Lower leg skin (tissue), 4 donors: ENCODE results near the gene CHKA. TPM values are rescaled to one million over a fixed set of nuclear protein-coding genes. Genes with fewer than 3 reads are reported as not detected.

Experiments
- DNase-seq, 2 donors: peaks; one replicate each; pipeline ENCODE4 v3.0.0-alpha.2; 2019; ENCODE audit warnings: low spot score in 2 of 2
- H3K4me3 ChIP-seq: fragments of 200-600 bp; sonication (generic); 2 replicates; pipeline ENCODE4 v1.5.1; 2017; ENCODE audit warnings: mild to moderate bottlenecking, low read depth; ENCODE audit not compliant: poor library complexity, severe bottlenecking
- CTCF ChIP-seq, 3 donors: fragments of 450-650 bp; IDR thresholded peaks; one replicate each; pipeline ENCODE4 v1.5.1; 2016; ENCODE audit warnings: antibody characterized with exemption in 3 of 3, mild to moderate bottlenecking in 3 of 3, moderate library complexity in 2 of 3
- POLR2A ChIP-seq, 2 donors: fragments of 450-650 bp; IDR thresholded peaks; one replicate each; pipeline ENCODE4 v1.6.1; 2016 to 2017; ENCODE audit warnings: antibody characterized with exemption in 2 of 2, mild to moderate bottlenecking in 1 of 2, moderate library complexity in 1 of 2
- WGBS, 2 donors: methylation state at CpG; one replicate each; pipeline ENCODE4 v1.1.5; 2018; 5-methylcytosine and 5-hydroxymethylcytosine counted together
- intact Hi-C: fragments of 100-400 bp; cut with DNase I; formaldehyde crosslinking; loops from one replicate; pipeline ENCODE4 v1.15.0; 2023; ENCODE audit warnings: low total_unique reads
- total RNA-seq, 4 donors: library from RNA; depleted of rRNA; stranded (reverse); fragments of >200 nt; gene quantifications; one replicate each; pipeline ENCODE4 v1.1.0, GENCODE V29; 2016

Gene CHKA
- total RNA-seq, 4 donors from 2014 or later = 5.9 to 15.6 (median 13.1) TPM

- WGBS, 2 donors = 86 to 95% methylated on average over 4 of the region's 4 CpGs
- TF ChIP-seq POLR2A (IDR thresholded peaks at IDR 0.05) = no peak
- TF ChIP-seq CTCF (IDR thresholded peaks at IDR 0.05) = no peak
- no peak for DNase-seq
- intact Hi-C loops = no loop called here
- no peak overlapping the region for H3K4me3 ChIP-seq
Observed at GRCh38 chr11:68165601-68166000, 44.4 kb upstream of the CHKA start.

GRCh38 chr11:68164437-68164836 is 43.2 kb upstream of the CHKA start:
- 92 to 93% methylated on average over 2 of the region's 2 CpGs for WGBS, 2 donors
- H3K4me3 ChIP-seq = no peak overlapping the region
- no peak for TF ChIP-seq CTCF (IDR thresholded peaks at IDR 0.05)
- no peak for TF ChIP-seq POLR2A (IDR thresholded peaks at IDR 0.05)
- no peak for DNase-seq
- intact Hi-C loops = no loop called here

GRCh38 chr11:68163691-68164090 is 42.5 kb upstream of the CHKA start:
- 62 to 78% methylated on average over 11 of the region's 11 CpGs for WGBS, 2 donors
- no peak for DNase-seq
- no peak overlapping the region for H3K4me3 ChIP-seq
- no peak for TF ChIP-seq CTCF (IDR thresholded peaks at IDR 0.05)
- no peak for TF ChIP-seq POLR2A (IDR thresholded peaks at IDR 0.05)
- intact Hi-C loops = no loop called here

- TF ChIP-seq POLR2A (IDR thresholded peaks at IDR 0.05) (no peak), CTCF (IDR thresholded peaks at IDR 0.05) (no peak)
- 77 to 83% methylated on average over 7 of the region's 7 CpGs for WGBS, 2 donors
- intact Hi-C loops = no loop called here
- no peak for DNase-seq
- no peak overlapping the region for H3K4me3 ChIP-seq
Observed at GRCh38 chr11:68160100-68160695, 39.0 kb upstream of the CHKA start.

- TF ChIP-seq POLR2A (IDR thresholded peaks at IDR 0.05) (no peak), CTCF (IDR thresholded peaks at IDR 0.05) (no peak)
- no peak overlapping the region for H3K4me3 ChIP-seq
- WGBS, 2 donors = 69 to 71% methylated on average over 6 of the region's 6 CpGs
- intact Hi-C loops = no loop called here
- DNase-seq = no peak
Observed at GRCh38 chr11:68159665-68160064, 38.5 kb upstream of the CHKA start.

GRCh38 chr11:68159161-68159560 is 38.0 kb upstream of the CHKA start:
- TF ChIP-seq CTCF (IDR thresholded peaks at IDR 0.05) (no peak), POLR2A (IDR thresholded peaks at IDR 0.05) (no peak)
- WGBS, 2 donors = 80 to 86% methylated on average over 9 of the region's 9 CpGs
- no peak for DNase-seq
- intact Hi-C loops = no loop called here
- H3K4me3 ChIP-seq = no peak overlapping the region
